ENCODE measurements around the gene CCDC88C.

- TF ChIP-seq CTCF (IDR thresholded peaks at IDR 0.05) (no peak), SIN3A (IDR thresholded peaks at IDR 0.05; ENCODE audit: borderline replicate concordance, insufficient read depth, low read depth, low read length) (no peak)
These were observed 155.6 kb downstream of the CCDC88C start for GRCh38 chr14:91261986-91262549.
